WTC11 (cell line): ENCODE data around the gene RGS7.

Experiments used
- CREB1 ChIP-seq: sonication (generic); formaldehyde crosslinking; IDR thresholded peaks from 2 replicates; pipeline ENCODE4 v1.8.0; 2023; ENCODE audit warnings: mild to moderate bottlenecking, missing genetic modification reagents
- KAT7 ChIP-seq: sonication (generic); formaldehyde crosslinking; IDR thresholded peaks from 2 replicates; pipeline ENCODE4 v1.8.1; 2023; ENCODE audit warnings: missing genetic modification reagents, mild to moderate bottlenecking, borderline replicate concordance
- NR1H2 ChIP-seq: sonication (generic); formaldehyde crosslinking; IDR thresholded peaks from 2 replicates; pipeline ENCODE4 v1.9.0; 2021; ENCODE audit warnings: mild to moderate bottlenecking, moderate library complexity, missing genetic modification reagents
- OVOL2 ChIP-seq: fragments of 250-450 bp; sonication (Bioruptor Pico); IDR thresholded peaks from 2 replicates; pipeline ENCODE4 v1.9.0; 2021; ENCODE audit warnings: mild to moderate bottlenecking, borderline replicate concordance
- TF ChIP-seq, protein P1 (sequence below): sonication (generic); formaldehyde crosslinking; IDR thresholded peaks from 2 replicates; pipeline ENCODE4 v1.8.1; 2023; ENCODE audit warnings: mild to moderate bottlenecking, missing genetic modification reagents, borderline replicate concordance
- TF ChIP-seq, protein P2 (sequence below): fragments of 200-600 bp; IDR thresholded peaks from 2 replicates; pipeline ENCODE4 v1.8.0; 2022; ENCODE audit warnings: antibody characterized with exemption
- TF ChIP-seq, protein P3 (sequence below): sonication (generic); formaldehyde crosslinking; IDR thresholded peaks from 2 replicates; pipeline ENCODE4 v1.8.0; 2022; ENCODE audit warnings: mild to moderate bottlenecking, missing genetic modification reagents

- TF ChIP-seq, protein P1, sequence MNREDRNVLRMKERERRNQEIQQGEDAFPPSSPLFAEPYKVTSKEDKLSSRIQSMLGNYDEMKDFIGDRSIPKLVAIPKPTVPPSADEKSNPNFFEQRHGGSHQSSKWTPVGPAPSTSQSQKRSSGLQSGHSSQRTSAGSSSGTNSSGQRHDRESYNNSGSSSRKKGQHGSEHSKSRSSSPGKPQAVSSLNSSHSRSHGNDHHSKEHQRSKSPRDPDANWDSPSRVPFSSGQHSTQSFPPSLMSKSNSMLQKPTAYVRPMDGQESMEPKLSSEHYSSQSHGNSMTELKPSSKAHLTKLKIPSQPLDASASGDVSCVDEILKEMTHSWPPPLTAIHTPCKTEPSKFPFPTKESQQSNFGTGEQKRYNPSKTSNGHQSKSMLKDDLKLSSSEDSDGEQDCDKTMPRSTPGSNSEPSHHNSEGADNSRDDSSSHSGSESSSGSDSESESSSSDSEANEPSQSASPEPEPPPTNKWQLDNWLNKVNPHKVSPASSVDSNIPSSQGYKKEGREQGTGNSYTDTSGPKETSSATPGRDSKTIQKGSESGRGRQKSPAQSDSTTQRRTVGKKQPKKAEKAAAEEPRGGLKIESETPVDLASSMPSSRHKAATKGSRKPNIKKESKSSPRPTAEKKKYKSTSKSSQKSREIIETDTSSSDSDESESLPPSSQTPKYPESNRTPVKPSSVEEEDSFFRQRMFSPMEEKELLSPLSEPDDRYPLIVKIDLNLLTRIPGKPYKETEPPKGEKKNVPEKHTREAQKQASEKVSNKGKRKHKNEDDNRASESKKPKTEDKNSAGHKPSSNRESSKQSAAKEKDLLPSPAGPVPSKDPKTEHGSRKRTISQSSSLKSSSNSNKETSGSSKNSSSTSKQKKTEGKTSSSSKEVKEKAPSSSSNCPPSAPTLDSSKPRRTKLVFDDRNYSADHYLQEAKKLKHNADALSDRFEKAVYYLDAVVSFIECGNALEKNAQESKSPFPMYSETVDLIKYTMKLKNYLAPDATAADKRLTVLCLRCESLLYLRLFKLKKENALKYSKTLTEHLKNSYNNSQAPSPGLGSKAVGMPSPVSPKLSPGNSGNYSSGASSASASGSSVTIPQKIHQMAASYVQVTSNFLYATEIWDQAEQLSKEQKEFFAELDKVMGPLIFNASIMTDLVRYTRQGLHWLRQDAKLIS (CRISPR knock-in tag), result no peak
- TF ChIP-seq, protein P2, sequence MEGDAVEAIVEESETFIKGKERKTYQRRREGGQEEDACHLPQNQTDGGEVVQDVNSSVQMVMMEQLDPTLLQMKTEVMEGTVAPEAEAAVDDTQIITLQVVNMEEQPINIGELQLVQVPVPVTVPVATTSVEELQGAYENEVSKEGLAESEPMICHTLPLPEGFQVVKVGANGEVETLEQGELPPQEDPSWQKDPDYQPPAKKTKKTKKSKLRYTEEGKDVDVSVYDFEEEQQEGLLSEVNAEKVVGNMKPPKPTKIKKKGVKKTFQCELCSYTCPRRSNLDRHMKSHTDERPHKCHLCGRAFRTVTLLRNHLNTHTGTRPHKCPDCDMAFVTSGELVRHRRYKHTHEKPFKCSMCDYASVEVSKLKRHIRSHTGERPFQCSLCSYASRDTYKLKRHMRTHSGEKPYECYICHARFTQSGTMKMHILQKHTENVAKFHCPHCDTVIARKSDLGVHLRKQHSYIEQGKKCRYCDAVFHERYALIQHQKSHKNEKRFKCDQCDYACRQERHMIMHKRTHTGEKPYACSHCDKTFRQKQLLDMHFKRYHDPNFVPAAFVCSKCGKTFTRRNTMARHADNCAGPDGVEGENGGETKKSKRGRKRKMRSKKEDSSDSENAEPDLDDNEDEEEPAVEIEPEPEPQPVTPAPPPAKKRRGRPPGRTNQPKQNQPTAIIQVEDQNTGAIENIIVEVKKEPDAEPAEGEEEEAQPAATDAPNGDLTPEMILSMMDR, result no peak
- no peak for TF ChIP-seq KAT7 (CRISPR knock-in tag)
- no peak for TF ChIP-seq NR1H2
- TF ChIP-seq CREB1 (CRISPR knock-in tag), result no peak
- TF ChIP-seq, protein P3, sequence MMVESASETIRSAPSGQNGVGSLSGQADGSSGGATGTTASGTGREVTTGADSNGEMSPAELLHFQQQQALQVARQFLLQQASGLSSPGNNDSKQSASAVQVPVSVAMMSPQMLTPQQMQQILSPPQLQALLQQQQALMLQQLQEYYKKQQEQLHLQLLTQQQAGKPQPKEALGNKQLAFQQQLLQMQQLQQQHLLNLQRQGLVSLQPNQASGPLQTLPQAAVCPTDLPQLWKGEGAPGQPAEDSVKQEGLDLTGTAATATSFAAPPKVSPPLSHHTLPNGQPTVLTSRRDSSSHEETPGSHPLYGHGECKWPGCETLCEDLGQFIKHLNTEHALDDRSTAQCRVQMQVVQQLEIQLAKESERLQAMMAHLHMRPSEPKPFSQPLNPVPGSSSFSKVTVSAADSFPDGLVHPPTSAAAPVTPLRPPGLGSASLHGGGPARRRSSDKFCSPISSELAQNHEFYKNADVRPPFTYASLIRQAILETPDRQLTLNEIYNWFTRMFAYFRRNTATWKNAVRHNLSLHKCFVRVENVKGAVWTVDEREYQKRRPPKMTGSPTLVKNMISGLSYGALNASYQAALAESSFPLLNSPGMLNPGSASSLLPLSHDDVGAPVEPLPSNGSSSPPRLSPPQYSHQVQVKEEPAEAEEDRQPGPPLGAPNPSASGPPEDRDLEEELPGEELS (CRISPR knock-in tag), result no peak
- no peak for TF ChIP-seq OVOL2 (CRISPR knock-in tag)
These were observed 25.5 kb downstream of the RGS7 start for GRCh38 chr1:241331328-241332036.
